ENCODE data around the gene WNT9B.

DNA sequence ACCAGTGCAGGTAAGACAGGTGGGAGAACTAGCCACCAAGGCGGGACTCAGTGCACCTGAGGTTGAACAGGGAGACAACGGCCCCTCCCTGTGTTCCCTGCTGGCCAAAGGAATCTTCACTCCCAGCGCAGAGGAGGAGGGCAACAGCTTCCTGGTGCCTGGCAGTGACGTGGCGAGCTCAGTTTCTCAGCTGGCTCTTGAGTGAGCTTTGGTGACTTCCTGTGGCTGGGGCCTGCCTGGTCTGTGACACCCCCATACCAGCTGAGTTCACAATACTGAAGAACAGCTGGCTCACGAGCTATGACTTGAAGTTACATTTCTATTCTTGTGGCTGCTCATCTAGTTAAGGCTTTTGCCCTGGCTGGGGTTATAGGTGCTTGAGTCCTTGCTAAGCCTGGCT is 26.1 kb downstream of the WNT9B start:
- TF ChIP-seq, protein P1, sequence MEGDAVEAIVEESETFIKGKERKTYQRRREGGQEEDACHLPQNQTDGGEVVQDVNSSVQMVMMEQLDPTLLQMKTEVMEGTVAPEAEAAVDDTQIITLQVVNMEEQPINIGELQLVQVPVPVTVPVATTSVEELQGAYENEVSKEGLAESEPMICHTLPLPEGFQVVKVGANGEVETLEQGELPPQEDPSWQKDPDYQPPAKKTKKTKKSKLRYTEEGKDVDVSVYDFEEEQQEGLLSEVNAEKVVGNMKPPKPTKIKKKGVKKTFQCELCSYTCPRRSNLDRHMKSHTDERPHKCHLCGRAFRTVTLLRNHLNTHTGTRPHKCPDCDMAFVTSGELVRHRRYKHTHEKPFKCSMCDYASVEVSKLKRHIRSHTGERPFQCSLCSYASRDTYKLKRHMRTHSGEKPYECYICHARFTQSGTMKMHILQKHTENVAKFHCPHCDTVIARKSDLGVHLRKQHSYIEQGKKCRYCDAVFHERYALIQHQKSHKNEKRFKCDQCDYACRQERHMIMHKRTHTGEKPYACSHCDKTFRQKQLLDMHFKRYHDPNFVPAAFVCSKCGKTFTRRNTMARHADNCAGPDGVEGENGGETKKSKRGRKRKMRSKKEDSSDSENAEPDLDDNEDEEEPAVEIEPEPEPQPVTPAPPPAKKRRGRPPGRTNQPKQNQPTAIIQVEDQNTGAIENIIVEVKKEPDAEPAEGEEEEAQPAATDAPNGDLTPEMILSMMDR (IDR thresholded peaks at IDR 0.05), result no peak
- TF ChIP-seq POLR2A (IDR thresholded peaks at IDR 0.05), result no peak

All from uterus (tissue), 2 donors.